ENCODE measurements around the gene ATG10.

DNA sequence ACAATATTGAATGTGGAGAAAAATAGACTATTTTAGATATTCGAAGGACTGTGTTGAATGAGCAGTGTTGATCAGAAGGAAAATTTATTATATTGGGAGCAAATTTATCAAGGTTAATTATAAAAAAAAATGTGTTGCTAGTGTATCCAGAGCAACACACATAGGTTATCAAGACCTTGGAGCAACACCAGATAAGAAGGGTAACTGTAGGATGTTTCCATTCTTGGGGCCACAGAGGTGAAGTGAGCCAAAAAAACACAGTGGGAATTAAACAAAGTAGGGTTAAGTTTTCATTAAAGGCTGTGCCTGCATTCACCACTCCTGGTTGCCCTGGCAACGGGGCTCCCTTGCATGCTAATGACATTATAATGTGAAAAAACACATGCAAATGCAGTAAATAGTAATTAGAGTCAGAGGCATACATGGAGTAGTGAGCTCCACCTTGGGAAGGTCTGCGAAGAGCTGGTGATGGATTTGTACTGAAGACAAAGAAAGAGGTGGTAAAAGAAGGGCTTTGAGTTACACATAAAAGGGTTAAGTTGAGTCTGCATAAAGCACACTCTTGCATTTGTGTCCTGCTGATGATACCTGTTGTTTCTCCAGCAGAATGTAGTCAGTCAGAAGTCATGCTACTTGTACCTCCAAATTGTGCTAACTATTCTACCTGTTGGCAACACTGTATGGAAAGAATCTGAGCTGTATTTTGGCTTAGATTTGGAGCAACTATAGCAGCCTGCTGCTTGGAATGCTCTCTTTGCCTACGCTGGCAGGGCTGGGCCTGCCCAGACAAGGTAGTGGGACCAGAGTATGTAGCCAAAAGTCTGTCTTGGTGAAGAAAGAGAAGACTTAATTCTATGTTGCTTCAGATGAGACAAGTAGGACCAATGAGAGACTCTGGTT lies 59.6 kb downstream of the ATG10 start:
- TF ChIP-seq, protein P1, sequence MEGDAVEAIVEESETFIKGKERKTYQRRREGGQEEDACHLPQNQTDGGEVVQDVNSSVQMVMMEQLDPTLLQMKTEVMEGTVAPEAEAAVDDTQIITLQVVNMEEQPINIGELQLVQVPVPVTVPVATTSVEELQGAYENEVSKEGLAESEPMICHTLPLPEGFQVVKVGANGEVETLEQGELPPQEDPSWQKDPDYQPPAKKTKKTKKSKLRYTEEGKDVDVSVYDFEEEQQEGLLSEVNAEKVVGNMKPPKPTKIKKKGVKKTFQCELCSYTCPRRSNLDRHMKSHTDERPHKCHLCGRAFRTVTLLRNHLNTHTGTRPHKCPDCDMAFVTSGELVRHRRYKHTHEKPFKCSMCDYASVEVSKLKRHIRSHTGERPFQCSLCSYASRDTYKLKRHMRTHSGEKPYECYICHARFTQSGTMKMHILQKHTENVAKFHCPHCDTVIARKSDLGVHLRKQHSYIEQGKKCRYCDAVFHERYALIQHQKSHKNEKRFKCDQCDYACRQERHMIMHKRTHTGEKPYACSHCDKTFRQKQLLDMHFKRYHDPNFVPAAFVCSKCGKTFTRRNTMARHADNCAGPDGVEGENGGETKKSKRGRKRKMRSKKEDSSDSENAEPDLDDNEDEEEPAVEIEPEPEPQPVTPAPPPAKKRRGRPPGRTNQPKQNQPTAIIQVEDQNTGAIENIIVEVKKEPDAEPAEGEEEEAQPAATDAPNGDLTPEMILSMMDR (IDR thresholded peaks at IDR 0.05): no peak
- TF ChIP-seq, protein P2, sequence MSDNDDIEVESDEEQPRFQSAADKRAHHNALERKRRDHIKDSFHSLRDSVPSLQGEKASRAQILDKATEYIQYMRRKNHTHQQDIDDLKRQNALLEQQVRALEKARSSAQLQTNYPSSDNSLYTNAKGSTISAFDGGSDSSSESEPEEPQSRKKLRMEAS (IDR thresholded peaks at IDR 0.05; ENCODE audit: low read depth): no peak
- TF ChIP-seq RCOR1 (IDR thresholded peaks at IDR 0.05; ENCODE audit: low read length) (no peak), POLR2AphosphoS5 (IDR thresholded peaks at IDR 0.05; ENCODE audit: low read depth, low read length) (no peak), GABPA (IDR thresholded peaks at IDR 0.05; ENCODE audit: low read depth) (no peak), EZH2phosphoT487 (IDR thresholded peaks at IDR 0.05; ENCODE audit: borderline replicate concordance, low read depth) (no peak), SMC3 (IDR thresholded peaks at IDR 0.05; ENCODE audit: low read depth, low read length) (no peak), MXI1 (IDR thresholded peaks at IDR 0.05; ENCODE audit: low read depth, low read length) (no peak), RAD21 (IDR thresholded peaks at IDR 0.05; ENCODE audit: low read length) (no peak), NFIC (IDR thresholded peaks at IDR 0.05; ENCODE audit: borderline replicate concordance) (no peak)
- TF ChIP-seq, protein P3, sequence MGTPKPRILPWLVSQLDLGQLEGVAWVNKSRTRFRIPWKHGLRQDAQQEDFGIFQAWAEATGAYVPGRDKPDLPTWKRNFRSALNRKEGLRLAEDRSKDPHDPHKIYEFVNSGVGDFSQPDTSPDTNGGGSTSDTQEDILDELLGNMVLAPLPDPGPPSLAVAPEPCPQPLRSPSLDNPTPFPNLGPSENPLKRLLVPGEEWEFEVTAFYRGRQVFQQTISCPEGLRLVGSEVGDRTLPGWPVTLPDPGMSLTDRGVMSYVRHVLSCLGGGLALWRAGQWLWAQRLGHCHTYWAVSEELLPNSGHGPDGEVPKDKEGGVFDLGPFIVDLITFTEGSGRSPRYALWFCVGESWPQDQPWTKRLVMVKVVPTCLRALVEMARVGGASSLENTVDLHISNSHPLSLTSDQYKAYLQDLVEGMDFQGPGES (IDR thresholded peaks at IDR 0.05; ENCODE audit: low read depth, low read length): no peak
- TF ChIP-seq, protein P4, sequence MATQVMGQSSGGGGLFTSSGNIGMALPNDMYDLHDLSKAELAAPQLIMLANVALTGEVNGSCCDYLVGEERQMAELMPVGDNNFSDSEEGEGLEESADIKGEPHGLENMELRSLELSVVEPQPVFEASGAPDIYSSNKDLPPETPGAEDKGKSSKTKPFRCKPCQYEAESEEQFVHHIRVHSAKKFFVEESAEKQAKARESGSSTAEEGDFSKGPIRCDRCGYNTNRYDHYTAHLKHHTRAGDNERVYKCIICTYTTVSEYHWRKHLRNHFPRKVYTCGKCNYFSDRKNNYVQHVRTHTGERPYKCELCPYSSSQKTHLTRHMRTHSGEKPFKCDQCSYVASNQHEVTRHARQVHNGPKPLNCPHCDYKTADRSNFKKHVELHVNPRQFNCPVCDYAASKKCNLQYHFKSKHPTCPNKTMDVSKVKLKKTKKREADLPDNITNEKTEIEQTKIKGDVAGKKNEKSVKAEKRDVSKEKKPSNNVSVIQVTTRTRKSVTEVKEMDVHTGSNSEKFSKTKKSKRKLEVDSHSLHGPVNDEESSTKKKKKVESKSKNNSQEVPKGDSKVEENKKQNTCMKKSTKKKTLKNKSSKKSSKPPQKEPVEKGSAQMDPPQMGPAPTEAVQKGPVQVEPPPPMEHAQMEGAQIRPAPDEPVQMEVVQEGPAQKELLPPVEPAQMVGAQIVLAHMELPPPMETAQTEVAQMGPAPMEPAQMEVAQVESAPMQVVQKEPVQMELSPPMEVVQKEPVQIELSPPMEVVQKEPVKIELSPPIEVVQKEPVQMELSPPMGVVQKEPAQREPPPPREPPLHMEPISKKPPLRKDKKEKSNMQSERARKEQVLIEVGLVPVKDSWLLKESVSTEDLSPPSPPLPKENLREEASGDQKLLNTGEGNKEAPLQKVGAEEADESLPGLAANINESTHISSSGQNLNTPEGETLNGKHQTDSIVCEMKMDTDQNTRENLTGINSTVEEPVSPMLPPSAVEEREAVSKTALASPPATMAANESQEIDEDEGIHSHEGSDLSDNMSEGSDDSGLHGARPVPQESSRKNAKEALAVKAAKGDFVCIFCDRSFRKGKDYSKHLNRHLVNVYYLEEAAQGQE (IDR thresholded peaks at IDR 0.05; ENCODE audit: low read depth, low read length): no peak
